Measurements from ENCODE around the gene LRRC4B. TPM values are rescaled to one million over a fixed set of nuclear protein-coding genes. Genes with fewer than 3 reads are reported as not detected.

The LRRC4B gene
- total and polyA plus RNA-seq, 2 of the 13 experiments (the other 11 are each of a cell fraction or from before 2014, with no cell fraction given), result not detected

- TF ChIP-seq, protein P1, sequence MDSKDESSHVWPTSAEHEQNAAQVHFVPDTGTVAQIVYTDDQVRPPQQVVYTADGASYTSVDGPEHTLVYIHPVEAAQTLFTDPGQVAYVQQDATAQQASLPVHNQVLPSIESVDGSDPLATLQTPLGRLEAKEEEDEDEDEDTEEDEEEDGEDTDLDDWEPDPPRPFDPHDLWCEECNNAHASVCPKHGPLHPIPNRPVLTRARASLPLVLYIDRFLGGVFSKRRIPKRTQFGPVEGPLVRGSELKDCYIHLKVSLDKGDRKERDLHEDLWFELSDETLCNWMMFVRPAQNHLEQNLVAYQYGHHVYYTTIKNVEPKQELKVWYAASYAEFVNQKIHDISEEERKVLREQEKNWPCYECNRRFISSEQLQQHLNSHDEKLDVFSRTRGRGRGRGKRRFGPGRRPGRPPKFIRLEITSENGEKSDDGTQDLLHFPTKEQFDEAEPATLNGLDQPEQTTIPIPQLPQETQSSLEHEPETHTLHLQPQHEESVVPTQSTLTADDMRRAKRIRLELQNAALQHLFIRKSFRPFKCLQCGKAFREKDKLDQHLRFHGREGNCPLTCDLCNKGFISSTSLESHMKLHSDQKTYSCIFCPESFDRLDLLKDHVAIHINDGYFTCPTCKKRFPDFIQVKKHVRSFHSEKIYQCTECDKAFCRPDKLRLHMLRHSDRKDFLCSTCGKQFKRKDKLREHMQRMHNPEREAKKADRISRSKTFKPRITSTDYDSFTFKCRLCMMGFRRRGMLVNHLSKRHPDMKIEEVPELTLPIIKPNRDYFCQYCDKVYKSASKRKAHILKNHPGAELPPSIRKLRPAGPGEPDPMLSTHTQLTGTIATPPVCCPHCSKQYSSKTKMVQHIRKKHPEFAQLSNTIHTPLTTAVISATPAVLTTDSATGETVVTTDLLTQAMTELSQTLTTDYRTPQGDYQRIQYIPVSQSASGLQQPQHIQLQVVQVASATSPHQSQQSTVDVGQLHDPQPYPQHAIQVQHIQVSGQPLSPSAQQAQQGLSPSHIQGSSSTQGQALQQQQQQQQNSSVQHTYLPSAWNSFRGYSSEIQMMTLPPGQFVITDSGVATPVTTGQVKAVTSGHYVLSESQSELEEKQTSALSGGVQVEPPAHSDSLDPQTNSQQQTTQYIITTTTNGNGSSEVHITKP (CRISPR knock-in tag; IDR thresholded peaks at IDR 0.05; ENCODE audit: low read depth), result no peak
- TF ChIP-seq HOXD1 (CRISPR knock-in tag; IDR thresholded peaks at IDR 0.05) (no peak), CCDC6 (CRISPR knock-in tag; IDR thresholded peaks at IDR 0.05) (no peak), ZNF383 (CRISPR knock-in tag; IDR thresholded peaks at IDR 0.05; ENCODE audit: borderline replicate concordance) (no peak), SRY (CRISPR knock-in tag; IDR thresholded peaks at IDR 0.05) (no peak), ZBTB7A (CRISPR knock-in tag; IDR thresholded peaks at IDR 0.05) (no peak), THAP9 (CRISPR knock-in tag; IDR thresholded peaks at IDR 0.05; ENCODE audit: borderline replicate concordance) (no peak), ZNF83 (CRISPR knock-in tag; IDR thresholded peaks at IDR 0.05; ENCODE audit: borderline replicate concordance) (no peak), BHLHE40 (IDR thresholded peaks at IDR 0.05; ENCODE audit: low read length) (no peak), KAT8 (CRISPR knock-in tag; IDR thresholded peaks at IDR 0.05) (no peak), HNF4G (IDR thresholded peaks at IDR 0.05; ENCODE audit: borderline replicate concordance, low read depth, low read length) (no peak), HNF4G (CRISPR knock-in tag; IDR thresholded peaks at IDR 0.05; ENCODE audit: borderline replicate concordance, low read depth) (no peak), KDM6A (CRISPR knock-in tag; IDR thresholded peaks at IDR 0.05; ENCODE audit: low read depth) (no peak), PAF1 (CRISPR knock-in tag; IDR thresholded peaks at IDR 0.05) (no peak), ZNF101 (CRISPR knock-in tag; IDR thresholded peaks at IDR 0.05; ENCODE audit: borderline replicate concordance, low read depth) (no peak)
- TF ChIP-seq, protein P2, sequence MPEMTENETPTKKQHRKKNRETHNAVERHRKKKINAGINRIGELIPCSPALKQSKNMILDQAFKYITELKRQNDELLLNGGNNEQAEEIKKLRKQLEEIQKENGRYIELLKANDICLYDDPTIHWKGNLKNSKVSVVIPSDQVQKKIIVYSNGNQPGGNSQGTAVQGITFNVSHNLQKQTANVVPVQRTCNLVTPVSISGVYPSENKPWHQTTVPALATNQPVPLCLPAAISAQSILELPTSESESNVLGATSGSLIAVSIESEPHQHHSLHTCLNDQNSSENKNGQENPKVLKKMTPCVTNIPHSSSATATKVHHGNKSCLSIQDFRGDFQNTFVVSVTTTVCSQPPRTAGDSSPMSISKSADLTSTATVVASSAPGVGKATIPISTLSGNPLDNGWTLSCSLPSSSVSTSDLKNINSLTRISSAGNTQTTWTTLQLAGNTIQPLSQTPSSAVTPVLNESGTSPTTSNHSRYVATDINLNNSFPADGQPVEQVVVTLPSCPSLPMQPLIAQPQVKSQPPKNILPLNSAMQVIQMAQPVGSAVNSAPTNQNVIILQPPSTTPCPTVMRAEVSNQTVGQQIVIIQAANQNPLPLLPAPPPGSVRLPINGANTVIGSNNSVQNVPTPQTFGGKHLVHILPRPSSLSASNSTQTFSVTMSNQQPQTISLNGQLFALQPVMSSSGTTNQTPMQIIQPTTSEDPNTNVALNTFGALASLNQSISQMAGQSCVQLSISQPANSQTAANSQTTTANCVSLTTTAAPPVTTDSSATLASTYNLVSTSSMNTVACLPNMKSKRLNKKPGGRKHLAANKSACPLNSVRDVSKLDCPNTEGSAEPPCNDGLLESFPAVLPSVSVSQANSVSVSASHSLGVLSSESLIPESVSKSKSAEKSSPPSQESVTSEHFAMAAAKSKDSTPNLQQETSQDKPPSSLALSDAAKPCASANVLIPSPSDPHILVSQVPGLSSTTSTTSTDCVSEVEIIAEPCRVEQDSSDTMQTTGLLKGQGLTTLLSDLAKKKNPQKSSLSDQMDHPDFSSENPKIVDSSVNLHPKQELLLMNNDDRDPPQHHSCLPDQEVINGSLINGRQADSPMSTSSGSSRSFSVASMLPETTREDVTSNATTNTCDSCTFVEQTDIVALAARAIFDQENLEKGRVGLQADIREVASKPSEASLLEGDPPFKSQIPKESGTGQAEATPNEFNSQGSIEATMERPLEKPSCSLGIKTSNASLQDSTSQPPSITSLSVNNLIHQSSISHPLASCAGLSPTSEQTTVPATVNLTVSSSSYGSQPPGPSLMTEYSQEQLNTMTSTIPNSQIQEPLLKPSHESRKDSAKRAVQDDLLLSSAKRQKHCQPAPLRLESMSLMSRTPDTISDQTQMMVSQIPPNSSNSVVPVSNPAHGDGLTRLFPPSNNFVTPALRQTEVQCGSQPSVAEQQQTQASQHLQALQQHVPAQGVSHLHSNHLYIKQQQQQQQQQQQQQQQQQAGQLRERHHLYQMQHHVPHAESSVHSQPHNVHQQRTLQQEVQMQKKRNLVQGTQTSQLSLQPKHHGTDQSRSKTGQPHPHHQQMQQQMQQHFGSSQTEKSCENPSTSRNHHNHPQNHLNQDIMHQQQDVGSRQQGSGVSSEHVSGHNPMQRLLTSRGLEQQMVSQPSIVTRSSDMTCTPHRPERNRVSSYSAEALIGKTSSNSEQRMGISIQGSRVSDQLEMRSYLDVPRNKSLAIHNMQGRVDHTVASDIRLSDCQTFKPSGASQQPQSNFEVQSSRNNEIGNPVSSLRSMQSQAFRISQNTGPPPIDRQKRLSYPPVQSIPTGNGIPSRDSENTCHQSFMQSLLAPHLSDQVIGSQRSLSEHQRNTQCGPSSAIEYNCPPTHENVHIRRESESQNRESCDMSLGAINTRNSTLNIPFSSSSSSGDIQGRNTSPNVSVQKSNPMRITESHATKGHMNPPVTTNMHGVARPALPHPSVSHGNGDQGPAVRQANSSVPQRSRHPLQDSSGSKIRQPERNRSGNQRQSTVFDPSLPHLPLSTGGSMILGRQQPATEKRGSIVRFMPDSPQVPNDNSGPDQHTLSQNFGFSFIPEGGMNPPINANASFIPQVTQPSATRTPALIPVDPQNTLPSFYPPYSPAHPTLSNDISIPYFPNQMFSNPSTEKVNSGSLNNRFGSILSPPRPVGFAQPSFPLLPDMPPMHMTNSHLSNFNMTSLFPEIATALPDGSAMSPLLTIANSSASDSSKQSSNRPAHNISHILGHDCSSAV (CRISPR knock-in tag; IDR thresholded peaks at IDR 0.05; ENCODE audit: borderline replicate concordance), result no peak
Observed at GRCh38 chr19:50602935-50603334, 34.7 kb upstream of the LRRC4B start (continued).

Data from HepG2 (cell line).